Nephron (organoid): ENCODE results near the gene FBXL16.

Experiments
- H3K27ac Mint-ChIP-seq, 3 experiments: 2 replicates each; pipeline ENCODE4 v1.8.0; 2020; ENCODE audit warnings: mixed read lengths in 3 of 3, mild to moderate bottlenecking in 2 of 3, moderate library complexity in 1 of 3
- H3K27me3 Mint-ChIP-seq: 2 replicates; pipeline ENCODE4 v1.8.0; 2021; ENCODE audit warnings: low read depth, mild to moderate bottlenecking, moderate library complexity, mixed read lengths
- H3K36me3 Mint-ChIP-seq: 2 replicates; pipeline ENCODE4 v1.8.0; 2020; ENCODE audit warnings: low read depth, mixed read lengths
- H3K4me1 Mint-ChIP-seq: 2 replicates; pipeline ENCODE4 v1.8.0; 2020; ENCODE audit warnings: mixed read lengths
- H3K4me3 Mint-ChIP-seq, 3 experiments: 2 replicates each; pipeline ENCODE4 v1.8.0; 2020; ENCODE audit warnings: mild to moderate bottlenecking in 3 of 3, mixed read lengths in 3 of 3, moderate library complexity in 2 of 3
- H3K9me3 Mint-ChIP-seq: 2 replicates; pipeline ENCODE4 v1.8.0; 2020; ENCODE audit warnings: mixed read lengths
- TF ChIP-seq, protein P1 (sequence below), 3 experiments: fragments of 200-600 bp; sonication (generic); IDR thresholded peaks; one replicate each; pipeline ENCODE4 v1.5.0; 2021; ENCODE audit warnings: antibody characterized with exemption in 3 of 3; ENCODE audit not compliant: unreplicated experiment in 3 of 3

Gene FBXL16

DNA sequence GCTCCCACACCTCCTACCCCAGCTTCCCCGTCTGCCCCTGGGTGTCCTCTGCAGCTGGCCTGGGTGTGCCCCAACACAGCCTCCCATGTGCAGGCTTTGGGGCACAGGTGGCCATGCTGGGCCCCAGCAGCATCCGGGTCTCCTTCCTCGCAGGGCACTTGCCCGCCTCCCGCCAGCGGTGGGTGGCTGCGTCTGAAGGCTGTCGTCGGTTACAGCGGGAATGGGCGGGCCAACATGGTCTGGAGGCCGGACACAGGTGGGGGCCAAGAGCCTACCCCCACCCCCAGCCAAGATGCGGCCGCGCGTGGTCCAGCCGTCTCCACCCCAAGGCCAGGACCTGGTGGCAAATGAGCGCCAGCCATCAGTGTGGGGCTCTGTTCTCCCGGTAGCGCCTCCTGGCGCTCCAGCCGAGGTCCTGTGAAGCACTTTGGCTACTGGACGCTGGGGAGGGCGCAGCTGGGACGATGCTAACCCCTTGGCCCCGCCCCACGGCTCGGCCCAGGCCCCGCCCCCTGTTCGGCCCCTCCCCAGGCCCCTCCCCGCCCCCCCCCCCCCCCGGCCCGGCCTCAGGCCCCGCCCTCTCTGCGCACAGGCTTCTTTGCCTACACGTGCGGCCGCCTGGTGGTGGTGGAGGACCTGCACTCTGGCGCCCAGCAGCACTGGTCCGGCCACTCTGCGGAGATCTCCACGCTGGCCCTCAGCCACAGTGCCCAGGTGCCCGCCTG is 45.0 kb downstream of the FBXL16 start:
- no peaks in the 10 kb centered on the region for H3K9me3 Mint-ChIP-seq
- no peak overlapping the region for H3K4me3 Mint-ChIP-seq
- no peaks in the 10 kb centered on the region for H3K36me3 Mint-ChIP-seq
- H3K4me1 Mint-ChIP-seq = no peaks in the 10 kb centered on the region
- H3K27me3 Mint-ChIP-seq = no peaks in the 10 kb centered on the region
- TF ChIP-seq, protein P1, sequence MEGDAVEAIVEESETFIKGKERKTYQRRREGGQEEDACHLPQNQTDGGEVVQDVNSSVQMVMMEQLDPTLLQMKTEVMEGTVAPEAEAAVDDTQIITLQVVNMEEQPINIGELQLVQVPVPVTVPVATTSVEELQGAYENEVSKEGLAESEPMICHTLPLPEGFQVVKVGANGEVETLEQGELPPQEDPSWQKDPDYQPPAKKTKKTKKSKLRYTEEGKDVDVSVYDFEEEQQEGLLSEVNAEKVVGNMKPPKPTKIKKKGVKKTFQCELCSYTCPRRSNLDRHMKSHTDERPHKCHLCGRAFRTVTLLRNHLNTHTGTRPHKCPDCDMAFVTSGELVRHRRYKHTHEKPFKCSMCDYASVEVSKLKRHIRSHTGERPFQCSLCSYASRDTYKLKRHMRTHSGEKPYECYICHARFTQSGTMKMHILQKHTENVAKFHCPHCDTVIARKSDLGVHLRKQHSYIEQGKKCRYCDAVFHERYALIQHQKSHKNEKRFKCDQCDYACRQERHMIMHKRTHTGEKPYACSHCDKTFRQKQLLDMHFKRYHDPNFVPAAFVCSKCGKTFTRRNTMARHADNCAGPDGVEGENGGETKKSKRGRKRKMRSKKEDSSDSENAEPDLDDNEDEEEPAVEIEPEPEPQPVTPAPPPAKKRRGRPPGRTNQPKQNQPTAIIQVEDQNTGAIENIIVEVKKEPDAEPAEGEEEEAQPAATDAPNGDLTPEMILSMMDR (IDR thresholded peaks at IDR 0.05; ENCODE audit: unreplicated experiment in 3 of 3) = peak; percentile 57 to 66 (median 62)
- H3K27ac Mint-ChIP-seq = no peak overlapping the region

DNA sequence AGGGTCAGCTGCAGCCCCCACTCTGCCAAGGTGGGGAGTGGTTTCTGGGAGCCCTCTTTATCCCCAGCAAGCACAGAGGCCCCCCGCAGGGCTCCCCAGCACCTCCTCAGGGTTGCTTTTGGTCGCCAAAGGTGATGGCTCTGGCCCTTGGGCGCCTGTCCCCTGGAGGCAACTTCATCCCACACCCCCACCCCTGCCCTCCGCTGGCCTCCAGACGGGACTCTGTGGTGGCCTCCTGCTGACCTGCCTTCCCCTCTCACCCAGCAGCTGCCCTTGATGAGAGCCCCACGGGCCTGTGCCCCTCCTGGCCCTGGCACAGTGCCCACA is 45.5 kb downstream of the FBXL16 start:
- H3K36me3 Mint-ChIP-seq = no peaks in the 10 kb centered on the region
- no peak overlapping the region for H3K4me3 Mint-ChIP-seq
- H3K27me3 Mint-ChIP-seq = no peaks in the 10 kb centered on the region
- H3K4me1 Mint-ChIP-seq = no peaks in the 10 kb centered on the region
- TF ChIP-seq, protein P1 (IDR thresholded peaks at IDR 0.05; ENCODE audit: unreplicated experiment in 3 of 3) = no peak
- H3K9me3 Mint-ChIP-seq = no peaks in the 10 kb centered on the region
- no peak overlapping the region for H3K27ac Mint-ChIP-seq

DNA sequence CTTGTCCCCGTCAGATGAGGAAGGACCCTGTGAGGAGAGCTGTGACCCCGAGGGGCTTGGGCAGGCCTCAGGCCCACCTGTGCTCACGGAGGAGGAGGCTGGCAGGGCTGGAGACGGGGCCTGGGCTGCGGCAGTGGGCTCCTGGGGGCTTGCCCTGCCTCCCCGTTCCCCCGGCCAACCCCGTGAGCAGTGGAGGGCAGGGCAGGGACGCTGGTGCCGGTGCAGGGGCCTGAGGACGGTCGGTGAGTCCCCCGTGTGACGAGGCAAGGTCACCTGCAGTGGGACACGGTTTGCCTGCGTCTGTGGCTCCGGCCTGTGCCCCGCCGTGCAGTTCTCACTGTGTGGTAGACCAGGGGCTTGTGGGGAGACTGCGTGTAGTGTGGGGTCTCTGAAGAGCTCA is 46.0 kb downstream of the FBXL16 start:
- Mint-ChIP-seq H3K9me3 (no peaks in the 10 kb centered on the region), H3K4me3 (no peak overlapping the region), H3K4me1 (no peaks in the 10 kb centered on the region), H3K27ac (no peak overlapping the region), H3K27me3 (no peaks in the 10 kb centered on the region), H3K36me3 (no peaks in the 10 kb centered on the region)
- TF ChIP-seq, protein P1 (IDR thresholded peaks at IDR 0.05; ENCODE audit: unreplicated experiment in 3 of 3) = no peak

DNA sequence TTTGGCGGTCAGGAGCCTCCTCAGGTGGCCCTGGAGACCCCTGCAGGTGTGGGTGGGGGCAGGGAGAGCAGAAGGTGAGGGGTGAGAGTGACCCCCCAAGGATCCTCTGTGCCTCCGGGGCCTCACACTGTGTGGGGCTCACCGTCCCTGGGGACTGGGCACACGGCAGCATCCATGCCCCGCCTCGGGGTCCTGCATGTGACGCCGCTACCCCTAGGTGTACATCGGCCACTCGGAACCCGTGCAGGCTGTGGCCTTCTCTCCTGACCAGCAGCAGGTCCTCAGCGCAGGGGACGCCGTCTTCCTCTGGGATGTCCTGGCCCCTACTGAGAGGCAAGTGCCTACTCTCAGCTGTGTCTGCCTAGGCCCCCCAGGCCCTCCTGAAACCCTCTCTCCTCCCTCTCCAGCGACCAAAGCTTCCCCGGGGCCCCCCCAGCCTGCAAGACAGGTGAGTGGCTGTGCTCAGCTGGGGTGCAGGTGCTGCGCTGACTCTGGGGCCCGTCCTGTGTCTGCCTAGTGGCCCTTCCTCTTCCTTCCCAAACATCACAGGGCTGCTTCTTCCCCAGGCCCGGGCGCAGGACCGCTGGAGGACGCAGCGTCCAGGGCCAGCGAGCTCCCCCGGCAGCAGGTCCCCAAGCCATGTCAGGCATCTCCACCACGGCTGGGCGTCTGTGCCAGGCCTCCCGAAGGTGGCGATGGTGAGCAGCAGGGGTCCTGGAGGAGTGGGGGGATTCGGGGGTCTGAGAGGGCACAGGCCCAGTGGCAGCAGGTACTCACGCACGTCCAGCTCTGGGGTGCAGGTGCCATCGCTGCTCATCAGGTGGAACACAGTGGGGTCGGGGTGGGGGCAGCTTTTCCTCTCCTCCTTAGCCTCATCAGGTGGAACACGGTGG is 46.7 kb downstream of the FBXL16 start:
- Mint-ChIP-seq H3K36me3 (no peaks in the 10 kb centered on the region), H3K27ac (no peak overlapping the region), H3K4me3 (no peak overlapping the region), H3K4me1 (no peaks in the 10 kb centered on the region), H3K27me3 (no peaks in the 10 kb centered on the region), H3K9me3 (no peaks in the 10 kb centered on the region)
- TF ChIP-seq, protein P1 (IDR thresholded peaks at IDR 0.05; ENCODE audit: unreplicated experiment in 3 of 3) = no peak

DNA sequence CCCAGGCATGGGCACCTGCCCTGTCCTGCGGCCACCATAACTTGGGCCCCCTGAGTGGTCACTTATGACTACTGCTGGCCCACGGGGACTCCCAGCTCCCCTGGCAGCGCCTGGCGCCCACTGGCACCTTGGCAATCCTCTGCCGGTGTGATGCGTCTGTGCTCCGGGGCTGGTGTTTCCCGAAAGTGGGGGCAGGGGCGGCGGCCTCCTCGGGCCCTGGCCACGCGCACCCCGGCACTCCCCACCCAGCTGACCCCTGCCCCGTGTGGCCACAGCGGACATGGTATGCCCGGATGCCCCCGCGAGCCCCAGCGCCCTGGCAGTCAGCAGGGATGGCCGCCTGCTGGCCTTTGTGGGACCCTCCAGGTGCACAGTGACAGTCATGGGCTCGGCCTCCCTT is 48.1 kb downstream of the FBXL16 start:
- no peak overlapping the region for H3K4me3 Mint-ChIP-seq
- TF ChIP-seq, protein P1 (IDR thresholded peaks at IDR 0.05; ENCODE audit: unreplicated experiment in 3 of 3) = no peak
- no peaks in the 10 kb centered on the region for H3K27me3 Mint-ChIP-seq
- H3K4me1 Mint-ChIP-seq = no peaks in the 10 kb centered on the region
- H3K36me3 Mint-ChIP-seq = no peaks in the 10 kb centered on the region
- no peaks in the 10 kb centered on the region for H3K9me3 Mint-ChIP-seq
- no peak overlapping the region for H3K27ac Mint-ChIP-seq
